NCI-H2196 (cell line): ENCODE data around the gene MAMDC2.

Source experiments
- DNase-seq: peaks from one replicate; lab custom pipeline; 2025; ENCODE audit not compliant: unreplicated experiment; lab: John Stamatoyannopoulos, UW

Gene MAMDC2

GRCh38 chr9:70258692-70259511 lies 215.3 kb downstream of the MAMDC2 start, which contains the start of gene SMC5:
SMC5 (plus strand) TSS chr9:70258978; CDS start chr9:70259079, 101 bp downstream.
- DNase-seq = peak; percentile 89

- no peak for DNase-seq
Observed at GRCh38 chr9:70259512-70259802, 215.8 kb downstream of the MAMDC2 start.

GRCh38 chr9:70260007-70260443 lies 216.4 kb downstream of the MAMDC2 start:
- DNase-seq = no peak

GRCh38 chr9:70260606-70261005 lies 217.0 kb downstream of the MAMDC2 start:
- DNase-seq = no peak

GRCh38 chr9:70261131-70261870 lies 217.7 kb downstream of the MAMDC2 start:
- no peak for DNase-seq

- DNase-seq = no peak
Observed at GRCh38 chr9:70262366-70262765, 218.7 kb downstream of the MAMDC2 start.

- no peak for DNase-seq
Observed at GRCh38 chr9:70262948-70263347, 219.3 kb downstream of the MAMDC2 start.

- DNase-seq = no peak
Observed at GRCh38 chr9:70263421-70263820, 219.8 kb downstream of the MAMDC2 start.
